H1 (cell line): Measurements from ENCODE around the gene RIMS1. TPM values are rescaled to one million over a fixed set of nuclear protein-coding genes. Genes with fewer than 3 reads are reported as not detected.

Experiments used
- CTCF ChIA-PET: fragments of 300-600 bp; sonication (Branson Sonifier 250); formaldehyde crosslinking; loops from one replicate; lab custom pipeline; 2021; ENCODE audit not compliant: partially characterized antibody; lab: Charles Lee
- POLR2A ChIA-PET: fragments of 300-600 bp; sonication (Branson Sonifier 250); formaldehyde crosslinking; loops from one replicate; lab custom pipeline; 2021; ENCODE audit warnings: inconsistent platforms; ENCODE audit not compliant: partially characterized antibody; lab: Charles Lee
- DNase-seq, 2 experiments: peaks; one replicate each; pipeline versions ENCODE4 v3.0.0 to v3.0.0-alpha.2; 2010 to 2022; ENCODE audit warnings: low spot score in 2 of 2, low read depth in 1 of 2, mixed read lengths in 1 of 2
- FAIRE-seq: peaks from 2 replicates; lab custom pipeline; 2011; peaks lifted over from hg19 to GRCh38; lab: Jason Lieb, UNC
- H2AFZ ChIP-seq: 2 replicates; pipeline ENCODE4 v1.8.1; 2012; ENCODE audit warnings: low read length, inconsistent platforms
- H2AK5ac ChIP-seq: 2 replicates; pipeline ENCODE4 v1.6.1; 2013; ENCODE audit warnings: low read depth, low read length
- H2BK120ac ChIP-seq: replicated peaks from 2 replicates; pipeline ENCODE3; 2013; ENCODE audit warnings: low read depth, low read length, inconsistent platforms
- H2BK12ac ChIP-seq: 2 replicates; pipeline ENCODE4 v1.6.1; 2013; ENCODE audit warnings: low read depth, low read length
- H2BK15ac ChIP-seq: 2 replicates; pipeline ENCODE4 v1.6.1; 2013; ENCODE audit warnings: low read length
- H2BK20ac ChIP-seq: 2 replicates; pipeline ENCODE4 v1.6.1; 2013; ENCODE audit warnings: low read length
- H2BK5ac ChIP-seq: 2 replicates; pipeline ENCODE4 v1.6.1; 2013; ENCODE audit warnings: low read depth, low read length
- H3K14ac ChIP-seq: 2 replicates; pipeline ENCODE4 v1.6.1; 2013; ENCODE audit warnings: inconsistent platforms; ENCODE audit not compliant: insufficient read length
- H3K18ac ChIP-seq: 2 replicates; pipeline ENCODE4 v1.6.1; 2013; ENCODE audit warnings: low read length; ENCODE audit errors: extremely low read depth
- H3K23ac ChIP-seq: 2 replicates; pipeline ENCODE4 v1.6.1; 2013; ENCODE audit warnings: inconsistent platforms; ENCODE audit not compliant: insufficient read length
- H3K23me2 ChIP-seq: 2 replicates; pipeline ENCODE4 v1.6.1; 2013; ENCODE audit warnings: low read depth, low read length
- H3K27ac ChIP-seq: 2 replicates; pipeline ENCODE4 v1.6.1; 2011; ENCODE audit warnings: low read depth, low read length, inconsistent platforms
- H3K27me3 ChIP-seq, 4 experiments: replicated peaks in 1 of 4; 1 replicate in 1 of 4; 2 replicates in 3 of 4; pipeline versions ENCODE4 v1.6.1 to v1.8.1; 2011 to 2013; ENCODE audit warnings: low read length in 3 of 4, mild to moderate bottlenecking in 3 of 4, inconsistent platforms in 2 of 4, mixed read lengths in 2 of 4, moderate library complexity in 1 of 4; ENCODE audit not compliant: control insufficient read depth in 3 of 4, insufficient read depth in 3 of 4; ENCODE audit errors: extremely low read depth in 1 of 4
- H3K36me3 ChIP-seq, 4 experiments: 2 replicates each; pipeline versions ENCODE4 v1.6.1 to v1.8.1; 2011 to 2013; ENCODE audit warnings: mild to moderate bottlenecking in 4 of 4, low read length in 3 of 4, moderate library complexity in 2 of 4, control low read depth in 1 of 4, inconsistent platforms in 1 of 4; ENCODE audit not compliant: insufficient read depth in 4 of 4, control insufficient read depth in 2 of 4
- H3K4ac ChIP-seq: replicated peaks from 2 replicates; pipeline ENCODE3; 2013; ENCODE audit warnings: low read length, low read depth, mixed read lengths, inconsistent platforms; ENCODE audit not compliant: insufficient read length
- H3K4me1 ChIP-seq, 4 experiments: replicated peaks in 1 of 4; 1 replicate in 1 of 4; 2 replicates in 3 of 4; pipeline versions ENCODE4 v1.6.1 to v1.8.1; 2011 to 2013; ENCODE audit warnings: low read length in 3 of 4, inconsistent platforms in 2 of 4, mixed read lengths in 1 of 4; ENCODE audit not compliant: insufficient read depth in 4 of 4, control insufficient read depth in 3 of 4
- H3K4me2 ChIP-seq, 2 experiments: 2 replicates each; pipeline versions ENCODE4 v1.6.1 to v1.8.1; 2011 to 2013; ENCODE audit warnings: low read depth in 2 of 2, low read length in 2 of 2, control low read depth in 1 of 2, inconsistent platforms in 1 of 2, mild to moderate bottlenecking in 1 of 2; ENCODE audit not compliant: insufficient read depth in 1 of 2
- H3K4me3 ChIP-seq, 4 experiments: fragments of 200-600, 300-600 bp in 1 of 4; sonication (generic), shearing (Covaris generic), sonication (Bioruptor Twin) in 1 of 4; 2 replicates each; pipeline versions ENCODE4 v1.5.1 to v1.8.1; 2011 to 2016; ENCODE audit warnings: low read length in 4 of 4, low read depth in 3 of 4, control low read depth in 2 of 4, inconsistent platforms in 2 of 4, mild to moderate bottlenecking in 2 of 4, mixed read lengths in 1 of 4, moderate library complexity in 1 of 4; ENCODE audit not compliant: insufficient read depth in 2 of 4; ENCODE audit errors: extremely low read depth in 1 of 4
- H3K56ac ChIP-seq: replicated peaks from 2 replicates; pipeline ENCODE3; 2013; ENCODE audit warnings: low read depth, mild to moderate bottlenecking, mixed read lengths, low read length, inconsistent platforms; ENCODE audit not compliant: insufficient read length
- H3K79me1 ChIP-seq: 2 replicates; pipeline ENCODE4 v1.6.1; 2013; ENCODE audit warnings: low read depth, low read length, control low read depth
- H3K79me2 ChIP-seq, 2 experiments: 2 replicates each; pipeline versions ENCODE4 v1.6.1 to v1.8.1; 2012 to 2013; ENCODE audit warnings: low read length in 2 of 2, mild to moderate bottlenecking in 2 of 2, inconsistent platforms in 1 of 2; ENCODE audit not compliant: insufficient read depth in 2 of 2, control insufficient read depth in 1 of 2
- H3K9ac ChIP-seq, 4 experiments: replicated peaks in 1 of 4; 1 replicate in 1 of 4; 2 replicates in 3 of 4; pipeline versions ENCODE4 v1.6.1 to v1.8.1; 2011 to 2013; ENCODE audit warnings: low read depth in 3 of 4, low read length in 3 of 4, control low read depth in 2 of 4, mild to moderate bottlenecking in 2 of 4, moderate library complexity in 2 of 4, inconsistent platforms in 1 of 4; ENCODE audit errors: extremely low read depth in 1 of 4
- H3K9me3 ChIP-seq, 2 experiments: 2 replicates each; pipeline versions ENCODE4 v1.6.1 to v1.8.1; 2012 to 2013; ENCODE audit warnings: mild to moderate bottlenecking in 2 of 2, moderate library complexity in 2 of 2, control low read depth in 1 of 2, inconsistent platforms in 1 of 2, low read depth in 1 of 2, low read length in 1 of 2, mixed read lengths in 1 of 2; ENCODE audit not compliant: insufficient read depth in 2 of 2
- H4K20me1 ChIP-seq, 2 experiments: replicated peaks in 1 of 2; 2 replicates each; pipeline versions ENCODE3 to v1.8.1; 2011 to 2013; ENCODE audit warnings: inconsistent platforms in 2 of 2, low read length in 2 of 2, mild to moderate bottlenecking in 1 of 2; ENCODE audit not compliant: insufficient read depth in 2 of 2, control insufficient read depth in 1 of 2
- H4K5ac ChIP-seq: 2 replicates; pipeline ENCODE4 v1.6.1; 2013; ENCODE audit warnings: low read length, low read depth, mixed read lengths, inconsistent platforms; ENCODE audit not compliant: insufficient read length
- H4K8ac ChIP-seq: 2 replicates; pipeline ENCODE4 v1.8.0; 2013; ENCODE audit warnings: mild to moderate bottlenecking, moderate library complexity, low read length, inconsistent platforms; ENCODE audit not compliant: insufficient read depth; ENCODE audit errors: extremely low read depth
- H4K91ac ChIP-seq: replicated peaks from 2 replicates; pipeline ENCODE3; 2013; ENCODE audit warnings: low read length, mixed read lengths, inconsistent platforms; ENCODE audit not compliant: insufficient read length
- EGR1 ChIP-seq: IDR thresholded peaks from 2 replicates; pipeline ENCODE4 v1.6.1; 2011; ENCODE audit warnings: low read depth, low read length, borderline replicate concordance
- WGBS, 2 experiments: shearing (Covaris generic) in 1 of 2; methylation state at CpG; one replicate each; pipeline versions ENCODE4 v1.1.6 to v1.1.7; 2013 to 2015; ENCODE audit warnings: low lambda C conversion rate in 2 of 2, mixed read lengths in 2 of 2, inconsistent platforms in 1 of 2, low coverage in 1 of 2, missing lambda C conversion rate in 1 of 2; ENCODE audit not compliant: insufficient replicate concordance in 2 of 2, insufficient coverage in 1 of 2, insufficient read length in 1 of 2; ENCODE audit errors: extremely low coverage in 1 of 2, missing lambda C conversion rate in 1 of 2; 5-methylcytosine and 5-hydroxymethylcytosine counted together
- polyA plus RNA-seq, 7 experiments: library from polyadenylated mRNA; depleted of rRNA in 3 of 7; stranded (reverse) in 5 of 7; unstranded in 2 of 7; fragments of >200 nt in 5 of 7; fragments of 200-250 nt in 2 of 7; gene quantifications; 1 replicate in 5 of 7; 2 replicates in 1 of 7; 4 replicates in 1 of 7; pipeline versions ENCODE4 v1.2.1 to v1.2.3, GENCODE V29; 2011 to 2013; ENCODE audit warnings: missing spikeins in 2 of 7, mixed read lengths in 2 of 7
- total RNA-seq: library from RNA; stranded (reverse); fragmentation: NEBNext Ultra II Directional; extraction: Animal tissue kit (Norgen Biotek cat#: 25700); gene quantifications from 2 replicates; pipeline ENCODE4 v1.2.1, GENCODE V29; 2021

Gene RIMS1
- total and polyA plus RNA-seq, 2 of the 8 experiments (the other 6 are each of a cell fraction or from before 2014, with no cell fraction given): 0.63 to 2.3 TPM

DNA sequence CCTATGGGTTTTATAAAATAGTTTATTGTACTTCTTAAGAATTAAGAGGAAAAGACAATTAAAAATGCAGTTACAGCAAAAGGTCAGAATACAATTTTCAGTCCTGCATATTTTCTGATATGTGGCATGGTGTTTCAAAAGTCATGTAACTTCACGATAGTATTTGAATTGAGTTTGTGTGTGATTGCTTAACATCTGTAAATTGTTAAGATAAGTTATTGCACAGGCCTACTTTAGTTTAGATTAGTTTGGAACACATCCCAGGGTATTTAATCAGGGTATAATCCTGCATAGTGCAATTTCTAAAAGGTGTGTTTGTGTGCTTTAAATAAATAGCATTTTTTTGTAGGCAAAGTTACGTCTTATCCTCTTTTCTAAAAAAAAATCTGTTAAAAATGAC lies 289.6 kb downstream of the RIMS1 start:
- H2AFZ ChIP-seq: no peak overlapping the region
- no peak overlapping the region for H3K14ac ChIP-seq
- H3K36me3 ChIP-seq: no peaks in the 10 kb centered on the region
- no peak overlapping the region for H3K18ac ChIP-seq
- no peak overlapping the region for H3K23ac ChIP-seq
- no peak overlapping the region for H2BK12ac ChIP-seq
- peaks cover 0 to 3% (median 1%) of the 10 kb centered on the region in 4 experiments; a peak in 2 of 7 replicates for H3K27me3 ChIP-seq
- H4K20me1 ChIP-seq: no peaks in the 10 kb centered on the region
- no peak overlapping the region for H3K4ac ChIP-seq
- ChIA-PET POLR2A (no interaction called here), CTCF (interaction anchor here (0.7 kb wide), 1 partner anchor 413 kb away, joined by 4 read pairs; no protein-coding TSS in a partner anchor)
- no peak overlapping the region for H3K56ac ChIP-seq
- no peak for FAIRE-seq
- no peak overlapping the region for H3K4me3 ChIP-seq
- no peak overlapping the region for H4K91ac ChIP-seq
- no peaks in the 10 kb centered on the region for H3K23me2 ChIP-seq
- no peak overlapping the region for H3K9ac ChIP-seq
- no peak overlapping the region for H4K8ac ChIP-seq
- no peak overlapping the region for H2BK20ac ChIP-seq
- H3K4me2 ChIP-seq: no peak overlapping the region
- no peak overlapping the region for H4K5ac ChIP-seq
- no peak overlapping the region for H2BK5ac ChIP-seq
- 98% methylated on average over 2 of the region's 2 CpGs; no CpG with 5 or more reads in 1 of the 2 experiments for WGBS, 2 experiments
- no peak overlapping the region for H3K27ac ChIP-seq
- no peaks in the 10 kb centered on the region; a peak in 1 of 4 replicates for H3K9me3 ChIP-seq
- H2BK15ac ChIP-seq: no peak overlapping the region
- H2AK5ac ChIP-seq: no peak overlapping the region
- TF ChIP-seq EGR1: no peak
- no peak overlapping the region for H2BK120ac ChIP-seq
- H3K79me1 ChIP-seq: no peaks in the 10 kb centered on the region
- H3K79me2 ChIP-seq: no peaks in the 10 kb centered on the region
- no peaks in the 10 kb centered on the region for H3K4me1 ChIP-seq
- DNase-seq: no peak
